ENCODE data around the gene MNS1. TPM values are rescaled to one million over a fixed set of nuclear protein-coding genes. Genes with fewer than 3 reads are reported as not detected.

The MNS1 gene
- total RNA-seq, 2 donors from 2014 or later = 1.5 to 2.2 TPM

- intact Hi-C loops (cut with DNase I) = no loop called here
- DNase-seq (ENCODE audit: low spot score) = no peak
Observed at GRCh38 chr15:56383010-56383409, 81.9 kb downstream of the MNS1 start.

Other genes with a start within 250 kb of the MNS1 start
- 10 to 100 TPM in 1 of 2 donors, 1 to 10 TPM in 1; 9.9 to 10.1 TPM for gene RFX7, start 221.3 kb downstream of the MNS1 start, total RNA-seq
- gene TEX9, start 99.7 kb downstream of the MNS1 start, total RNA-seq = 1 to 10 TPM; 2.4 to 3.8 TPM